HG02884 (cell line): ENCODE results near the gene KPNB1.

Source experiments
- ATAC-seq: cut with Tn5 transposase; IDR thresholded peaks from one replicate; pipeline ENCODE4 v1.9.1; 2021; ENCODE audit warnings: mild to moderate bottlenecking, moderate library complexity; ENCODE audit not compliant: unreplicated experiment

KPNB1 gene

DNA sequence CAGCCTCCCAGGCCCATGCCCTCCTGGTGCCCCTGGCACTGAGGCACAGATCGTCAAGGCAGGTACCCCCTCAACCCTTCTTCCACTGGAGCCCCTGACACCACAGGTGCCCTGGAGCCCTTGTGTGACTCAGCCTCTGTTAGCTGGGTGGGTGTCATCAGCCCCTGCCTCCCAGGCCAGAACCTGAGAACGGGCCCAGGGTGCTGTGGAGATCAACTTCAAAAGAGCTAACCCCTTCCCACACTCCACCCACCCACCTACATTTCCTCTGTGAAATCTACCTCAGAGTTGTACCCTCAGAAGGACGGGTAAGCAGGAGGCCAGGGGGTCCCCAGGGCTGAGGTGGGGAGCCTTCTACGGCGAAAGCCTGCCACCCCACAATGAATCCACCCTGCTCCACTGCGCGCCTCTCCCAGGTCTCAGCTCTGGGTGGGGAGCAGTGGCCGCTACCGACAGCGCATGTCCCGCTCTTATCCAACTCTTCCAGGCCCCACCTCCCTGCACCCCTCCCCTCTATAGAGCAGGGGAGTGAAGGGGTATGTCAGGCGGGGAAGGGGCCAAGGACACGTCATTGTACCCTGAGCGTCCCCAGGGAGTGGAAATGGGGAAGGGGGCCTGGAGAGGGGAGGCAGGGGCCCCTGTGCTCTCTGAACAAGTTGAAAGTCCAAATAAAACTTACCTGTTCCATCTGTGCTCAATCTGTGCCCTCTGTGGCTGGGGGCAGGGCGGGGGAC is 61.8 kb downstream of the KPNB1 start:
- ATAC-seq = no peak

DNA sequence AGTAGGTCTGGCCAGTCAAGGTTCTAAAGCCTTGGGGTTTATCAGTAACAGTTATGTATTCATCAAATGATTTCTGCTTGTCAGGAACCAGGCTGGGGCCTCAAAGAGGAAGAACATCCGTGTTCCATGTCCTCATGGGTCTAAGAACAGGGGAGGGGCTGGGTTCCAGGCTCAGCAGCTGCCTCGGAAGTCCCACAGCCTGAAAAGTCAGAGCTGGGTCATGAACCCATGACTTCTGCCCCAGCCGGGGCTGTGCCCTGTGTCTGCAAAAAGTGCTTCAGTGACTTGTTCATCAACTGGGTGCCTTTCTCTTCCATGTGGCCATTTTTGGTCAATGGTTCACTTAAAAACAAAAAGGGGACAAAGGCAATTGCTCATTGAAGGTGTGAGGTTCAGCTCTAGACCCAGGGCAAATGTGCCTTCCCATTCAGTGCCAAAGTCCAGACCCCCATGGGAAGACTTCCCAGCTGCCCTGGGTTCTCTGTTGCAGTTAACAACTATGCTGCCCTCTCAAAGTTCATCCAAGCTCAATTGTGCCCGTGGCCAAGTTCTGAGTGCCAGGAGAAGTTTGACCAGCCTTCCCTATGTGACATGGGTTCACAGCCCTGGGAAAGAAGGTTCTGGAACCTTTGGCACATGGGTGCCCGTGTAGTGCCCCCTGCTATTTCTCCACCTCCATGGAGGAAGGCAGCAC is 62.8 kb downstream of the KPNB1 start:
- ATAC-seq = no peak

- no peak for ATAC-seq
Observed at GRCh38 chr17:47713980-47714700, 64.4 kb downstream of the KPNB1 start.

DNA sequence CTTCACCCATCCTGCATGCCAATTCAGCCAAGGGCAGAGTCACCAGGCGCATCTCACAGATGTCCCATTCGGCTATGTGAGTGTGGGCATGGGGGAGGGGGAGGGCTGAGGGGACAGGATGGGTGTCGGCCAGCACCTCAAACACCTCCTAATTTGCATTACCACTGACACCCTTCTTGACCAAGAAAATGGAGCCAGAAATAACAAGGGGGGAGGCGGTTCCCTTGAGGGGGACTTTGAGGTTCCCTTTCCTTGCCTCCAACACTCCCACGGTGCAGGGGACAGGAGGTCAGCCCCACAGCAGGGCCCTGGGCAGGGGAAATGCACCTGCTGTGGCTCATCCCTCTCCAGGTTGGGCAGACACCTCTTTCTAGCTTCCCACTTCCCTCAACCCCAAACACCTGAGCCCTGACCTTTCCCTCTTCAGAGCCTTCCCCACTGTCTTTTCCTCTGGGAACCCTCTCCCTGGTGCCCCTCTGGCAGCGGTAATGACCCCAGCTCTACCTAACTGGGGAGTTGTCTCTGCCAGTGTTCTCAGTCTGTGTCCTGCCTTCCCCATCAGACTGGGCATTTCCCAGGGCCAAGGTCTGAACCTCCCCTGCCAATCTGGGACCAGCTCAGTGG is 65.2 kb downstream of the KPNB1 start:
- no peak for ATAC-seq

- ATAC-seq = no peak
Observed at GRCh38 chr17:47715669-47716325, 66.1 kb downstream of the KPNB1 start.

GRCh38 chr17:47716375-47716774 is 66.7 kb downstream of the KPNB1 start:
- no peak for ATAC-seq

GRCh38 chr17:47717261-47717697 is 67.6 kb downstream of the KPNB1 start:
- ATAC-seq = no peak

GRCh38 chr17:47717979-47718621 is 68.4 kb downstream of the KPNB1 start:
- ATAC-seq = no peak

DNA sequence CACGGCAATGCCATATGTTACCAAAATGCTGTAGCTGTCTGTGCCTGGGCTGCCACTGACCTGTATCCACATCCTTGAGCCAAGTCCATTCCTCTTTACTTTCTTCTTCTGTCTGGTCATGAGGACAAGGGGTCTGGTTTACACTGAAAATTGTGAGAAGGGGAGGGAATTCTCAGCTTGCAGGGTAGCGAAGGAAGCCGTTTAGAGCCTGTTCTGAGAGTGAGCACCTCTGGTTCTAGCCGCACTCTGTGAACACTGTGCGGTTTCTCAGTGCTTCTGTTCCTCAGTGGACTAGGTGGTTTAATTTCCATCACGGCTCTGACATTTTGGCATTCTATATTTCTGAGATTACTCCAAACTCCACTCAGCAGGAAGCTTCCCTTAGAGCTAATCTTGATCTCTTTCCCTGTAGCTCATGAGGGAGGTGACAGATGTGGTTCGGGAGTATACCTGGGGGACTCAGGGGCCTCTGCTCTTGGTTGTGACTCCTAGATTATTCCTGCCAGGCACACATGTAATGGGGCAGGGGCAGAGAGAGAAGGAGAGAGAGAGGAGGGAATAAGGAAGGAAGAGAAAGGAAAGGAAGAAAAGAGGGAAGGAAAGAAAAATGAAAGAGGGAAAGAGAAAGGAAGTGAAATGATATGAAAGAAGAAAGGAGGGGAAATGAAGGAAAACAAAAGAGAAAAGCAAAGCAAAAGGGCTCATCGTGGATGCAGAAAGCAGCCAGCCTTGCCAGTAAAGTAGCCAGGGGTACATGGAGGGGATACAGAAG is 69.1 kb downstream of the KPNB1 start:
- ATAC-seq = no peak

GRCh38 chr17:47719411-47720152 is 69.9 kb downstream of the KPNB1 start:
- ATAC-seq = no peak

DNA sequence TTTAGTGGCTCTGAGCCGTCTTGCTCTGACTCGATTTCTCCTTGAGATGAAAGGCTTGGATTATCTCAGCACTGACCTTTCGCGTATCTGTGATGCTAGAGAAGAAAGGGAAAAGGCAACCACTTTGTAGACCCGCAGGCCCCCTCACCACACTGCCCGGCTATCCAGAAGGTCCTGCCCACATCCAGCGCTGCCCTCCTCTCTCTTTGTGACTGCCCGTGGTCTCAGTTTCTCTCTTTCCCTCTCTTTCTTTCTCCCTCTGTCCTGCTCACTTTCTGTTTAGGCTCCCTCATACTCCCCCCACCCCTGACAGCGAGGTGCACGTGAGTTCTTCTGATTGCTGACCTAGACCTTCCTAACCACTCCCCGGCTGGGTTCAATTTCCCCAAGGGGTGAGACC is 70.5 kb downstream of the KPNB1 start:
- ATAC-seq = no peak

DNA sequence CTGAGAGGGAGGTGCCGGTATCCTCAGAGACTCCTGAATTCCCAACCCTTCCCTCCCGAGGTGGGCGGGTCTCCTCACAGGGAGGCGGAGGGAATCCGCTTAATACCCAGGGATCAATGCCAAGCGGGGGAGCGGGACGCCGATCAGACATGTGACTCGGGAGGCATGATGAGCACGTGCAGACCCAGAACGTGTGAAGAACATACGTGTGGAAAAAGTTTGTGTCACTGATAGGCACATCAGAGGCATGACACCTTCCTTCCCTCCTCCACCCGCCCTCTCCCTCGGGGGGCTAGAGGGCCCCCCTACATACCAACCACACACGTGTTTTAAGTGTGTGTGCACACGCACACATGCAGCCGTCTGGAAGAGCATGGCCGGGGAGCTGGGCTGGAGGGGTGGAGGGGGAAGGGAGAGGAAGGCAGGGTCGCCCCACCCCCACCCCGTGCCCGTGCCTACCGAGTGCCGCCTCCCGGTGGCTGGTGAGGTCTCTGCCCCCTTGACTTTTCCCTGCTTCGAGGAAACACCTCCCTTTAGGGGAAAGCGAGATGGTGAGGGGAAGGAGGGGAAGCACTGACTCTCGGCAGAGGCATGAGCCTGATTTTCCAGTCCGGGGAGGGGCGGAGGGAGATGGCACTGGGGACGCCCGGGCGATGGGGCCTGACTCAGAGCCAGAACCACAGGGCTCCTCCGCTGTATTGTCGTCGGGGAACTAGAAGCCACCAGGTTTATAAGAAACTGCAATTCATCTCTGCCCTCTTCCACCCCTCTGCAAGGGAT is 71.2 kb downstream of the KPNB1 start:
- ATAC-seq = no peak

GRCh38 chr17:47721725-47722124 is 72.0 kb downstream of the KPNB1 start:
- ATAC-seq = no peak

- ATAC-seq = no peak
Observed at GRCh38 chr17:47724705-47725104, 75.0 kb downstream of the KPNB1 start.

GRCh38 chr17:47725446-47726111 is 75.9 kb downstream of the KPNB1 start:
- no peak for ATAC-seq

DNA sequence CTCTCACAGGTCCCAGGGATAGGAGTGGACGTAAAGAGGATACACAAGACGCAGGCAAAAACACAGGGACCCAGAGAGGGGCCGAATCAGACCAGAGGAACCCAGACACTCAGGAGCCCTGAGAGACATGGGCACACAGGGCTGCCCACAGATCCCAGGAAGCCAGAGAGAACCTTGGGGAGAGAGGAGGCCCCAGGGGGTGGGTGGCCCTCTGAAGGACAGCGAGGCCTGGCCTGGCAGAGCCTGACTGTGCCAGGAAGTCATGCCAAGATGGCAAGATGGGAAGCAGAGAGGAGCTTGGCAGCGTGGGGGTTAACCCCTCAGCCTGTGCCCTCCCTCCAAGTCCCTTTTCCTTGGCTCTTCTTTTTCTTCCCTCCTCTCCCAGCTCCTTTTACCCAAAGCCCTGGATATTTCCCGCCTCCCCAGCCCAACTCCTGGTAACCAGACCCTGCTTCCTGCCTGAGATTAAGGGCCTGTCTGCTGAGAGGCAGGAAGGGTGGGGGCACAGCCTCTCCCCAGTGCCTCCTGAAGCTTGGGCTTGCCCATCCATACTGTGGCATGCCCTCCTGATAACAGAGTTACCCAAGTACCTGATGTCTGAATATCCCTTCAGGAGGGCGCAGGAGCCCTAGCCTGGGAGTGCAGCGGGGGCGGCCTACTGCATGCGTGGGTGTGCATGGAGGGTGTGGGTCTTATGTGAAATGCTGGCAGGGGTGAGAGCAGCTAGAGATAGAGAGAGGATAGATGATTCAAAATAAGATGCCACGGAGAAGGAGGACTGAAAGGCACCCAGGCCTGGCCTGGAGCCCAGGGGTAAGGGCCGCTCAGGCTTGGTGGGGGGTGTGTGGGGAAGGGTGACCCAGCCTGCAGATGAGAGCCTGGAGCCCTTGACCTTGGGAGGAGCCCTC is 77.3 kb downstream of the KPNB1 start:
- no peak for ATAC-seq

DNA sequence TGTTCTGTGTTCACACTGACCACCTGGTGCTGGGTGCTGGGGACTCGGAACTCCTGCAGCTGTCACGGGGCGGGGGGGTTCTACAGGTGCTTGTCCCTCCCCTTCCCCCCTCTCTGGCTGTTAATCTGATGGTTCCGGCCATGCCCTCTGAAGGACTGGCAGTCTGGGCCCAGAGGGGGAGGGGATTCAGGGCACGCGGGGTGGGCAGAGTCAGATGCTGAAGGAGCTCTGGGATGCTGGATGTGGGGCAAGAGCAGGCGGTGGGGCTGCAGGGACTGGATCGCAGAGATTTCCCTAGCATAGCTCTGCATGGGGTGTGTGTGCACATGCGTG is 78.0 kb downstream of the KPNB1 start:
- no peak for ATAC-seq
